Limb (tissue), 2 donors: ENCODE data around the gene NAA10.
"Not testable (repeated sequence)": the region's sequence is repeated elsewhere in the genome, so short reads cannot be mapped to it uniquely, and the experiment has no call there.

ENCODE experiments used
- DNase-seq, 2 donors: peaks; one replicate each; pipeline ENCODE4 v3.0.0-alpha.2; 2016; ENCODE audit errors: extremely low spot score in 2 of 2

The NAA10 gene

GRCh38 chrX:153934762-153935325, at the start of gene NAA10:
Gene NAA10, minus strand, starts transcription at chrX:153935037. Its CDS starts 133 bp downstream, at chrX:153934904.
- peak; percentile 53 to 83 for DNase-seq

GRCh38 chrX:153983321-153983801, 48.5 kb upstream of the NAA10 start:
- no peak for DNase-seq

- no peak for DNase-seq
These were observed 47.1 kb upstream of the NAA10 start for GRCh38 chrX:153981771-153982533.

- DNase-seq: no peak
These were observed 46.4 kb upstream of the NAA10 start for GRCh38 chrX:153981231-153981630.

- not testable (repeated sequence) for DNase-seq
These were observed 45.6 kb upstream of the NAA10 start for GRCh38 chrX:153980394-153980793.

GRCh38 chrX:153974726-153975286, 40.0 kb upstream of the NAA10 start:
- DNase-seq: no peak

GRCh38 chrX:153974003-153974725, 39.3 kb upstream of the NAA10 start:
- no peak for DNase-seq

GRCh38 chrX:153973127-153974002, 38.5 kb upstream of the NAA10 start:
- DNase-seq: no peak

- DNase-seq: peak; percentile 85 to 90
These were observed 37.7 kb upstream of the NAA10 start, which contains the start of gene TMEM187 for GRCh38 chrX:153972368-153973126. Gene TMEM187, plus strand, starts transcription at chrX:153972754. Its CDS starts 9,309 bp downstream, at chrX:153982063.

- peak; percentile 90 to 93 for DNase-seq
These were observed 36.9 kb upstream of the NAA10 start, which contains the start of gene HCFC1 for GRCh38 chrX:153971450-153972367. Gene HCFC1, minus strand, starts transcription at chrX:153971818. Its CDS starts 978 bp downstream, at chrX:153970840.

- DNase-seq: peak; percentile 71 to 89
These were observed 36.2 kb upstream of the NAA10 start for GRCh38 chrX:153971124-153971449.

GRCh38 chrX:153970357-153971123, 35.7 kb upstream of the NAA10 start:
- DNase-seq: peak; percentile 70 to 76

GRCh38 chrX:153969904-153970356, 35.1 kb upstream of the NAA10 start:
- DNase-seq: no peak

GRCh38 chrX:153969125-153969903, 34.5 kb upstream of the NAA10 start:
- no peak for DNase-seq

GRCh38 chrX:153968754-153969124, 33.9 kb upstream of the NAA10 start:
- DNase-seq: no peak

GRCh38 chrX:153968255-153968654, 33.4 kb upstream of the NAA10 start:
- no peak for DNase-seq

GRCh38 chrX:153967536-153968224, 32.8 kb upstream of the NAA10 start:
- DNase-seq: no peak
